ENCODE results near the gene CRYL1. TPM values are rescaled to one million over a fixed set of nuclear protein-coding genes. Genes with fewer than 3 reads are reported as not detected.

CRYL1 gene
- total RNA-seq, 1 experiment from 2014 or later: 52.5 TPM

DNA sequence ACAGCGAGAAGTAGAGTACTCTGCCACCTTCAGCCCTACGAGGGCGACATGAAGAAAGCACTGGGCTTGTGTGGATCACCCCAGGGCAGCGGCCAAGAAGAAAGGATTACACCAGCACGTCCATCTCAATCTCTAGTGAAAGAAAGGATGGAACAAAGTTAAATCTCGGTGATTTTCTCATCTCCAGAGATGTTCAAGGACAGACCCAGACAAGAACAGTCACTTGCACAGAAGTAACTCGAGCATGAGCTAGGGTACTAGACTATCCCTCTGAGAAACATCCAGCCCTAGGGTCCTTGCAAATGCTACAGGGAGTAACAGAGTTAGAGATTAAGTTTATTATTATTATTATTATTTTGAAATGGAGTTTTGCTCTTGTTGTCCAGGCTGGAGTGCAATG, 106.7 kb downstream of the CRYL1 start:
- in situ Hi-C loops (cut with HindIII; ENCODE audit: low pct_unique_long_range_greater_than_20kb, low sequenced_read_pairs): loop anchor here (25.0 kb wide), 1 partner anchor 232 kb away; the partner anchor contains the start of gene GJB2

DNA sequence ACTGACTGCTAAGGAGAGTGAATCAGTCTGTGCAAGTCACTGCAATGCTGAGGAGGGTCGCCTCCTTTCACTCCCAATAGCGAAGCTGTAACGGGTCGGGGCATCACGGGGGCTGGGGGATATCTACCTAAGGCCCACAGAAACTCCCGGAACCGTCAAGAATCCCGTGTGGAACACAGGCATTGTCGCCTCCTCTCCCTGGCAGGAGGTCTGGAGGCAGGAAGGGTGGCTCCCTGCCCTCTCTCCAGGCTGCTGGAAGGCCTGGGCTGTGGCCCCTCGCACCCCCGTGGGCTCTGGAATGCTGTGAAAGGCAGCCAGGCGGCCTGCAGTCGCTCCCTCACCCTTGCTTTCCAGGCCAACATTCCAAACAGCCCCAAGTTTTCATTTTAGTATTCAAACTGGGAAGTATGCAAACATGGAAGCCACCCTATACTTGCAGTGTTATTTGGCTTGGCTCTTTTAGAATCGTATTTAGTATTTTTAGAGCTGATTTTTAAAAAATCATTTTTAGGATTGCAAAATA, 109.4 kb downstream of the CRYL1 start:
- DNase-seq (ENCODE audit: low read depth, low spot score): no peak
- in situ Hi-C loops (cut with HindIII; ENCODE audit: low pct_unique_long_range_greater_than_20kb, low sequenced_read_pairs): loop anchor here (25.0 kb wide), 1 partner anchor 229 kb away; the partner anchor contains the start of gene GJB2

More for the DNA sequence above, 106.7 kb downstream of the CRYL1 start:
- no peak for DNase-seq (ENCODE audit: low read depth, low spot score)

DNA sequence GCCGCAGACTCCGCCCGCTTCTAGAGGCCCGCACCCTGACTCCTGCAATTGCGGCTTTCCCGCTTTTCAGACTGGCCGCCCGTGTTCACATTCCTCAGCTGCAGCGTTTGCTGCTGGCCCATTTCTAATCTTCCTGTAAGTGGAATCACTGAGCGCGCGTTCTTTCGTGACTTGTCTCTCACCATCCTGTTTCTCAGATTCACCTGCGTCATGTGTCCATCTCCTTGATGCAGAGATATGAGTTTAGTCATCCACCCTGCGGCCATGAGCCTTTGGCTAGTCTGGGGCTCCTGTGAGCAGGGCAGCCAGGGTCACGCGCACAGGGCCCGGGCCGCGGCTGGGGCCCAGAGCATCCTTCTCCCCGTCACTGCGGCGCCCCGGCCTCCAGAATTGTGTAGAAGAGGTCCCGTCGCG, 110.0 kb downstream of the CRYL1 start:
- in situ Hi-C loops (cut with HindIII; ENCODE audit: low pct_unique_long_range_greater_than_20kb, low sequenced_read_pairs): loop anchor here (25.0 kb wide), 1 partner anchor 228 kb away; the partner anchor contains the start of gene GJB2
- no peak for DNase-seq (ENCODE audit: low read depth, low spot score)

DNA sequence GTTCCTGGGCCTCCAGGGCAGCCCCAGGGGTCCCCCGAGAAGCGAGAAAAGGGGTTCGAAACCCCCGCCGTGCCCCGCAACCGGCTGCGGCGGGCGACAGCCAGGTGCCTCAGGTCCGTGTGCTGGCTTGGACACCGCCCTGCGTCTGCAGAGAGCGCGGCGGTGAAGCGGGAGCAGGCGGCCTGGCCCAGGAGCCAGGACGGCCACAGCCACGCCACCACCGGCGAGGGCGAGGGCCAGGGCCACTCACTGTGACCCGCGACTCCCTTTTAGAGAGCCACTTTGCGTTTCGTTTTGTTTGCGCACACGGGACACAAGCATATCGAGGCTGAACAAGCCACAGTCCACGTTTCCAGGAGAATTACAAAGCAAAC, 110.4 kb downstream of the CRYL1 start:
- no peak for DNase-seq (ENCODE audit: low read depth, low spot score)
- in situ Hi-C loops (cut with HindIII; ENCODE audit: low pct_unique_long_range_greater_than_20kb, low sequenced_read_pairs): loop anchor here (25.0 kb wide), 1 partner anchor 228 kb away; the partner anchor contains the start of gene GJB2

DNA sequence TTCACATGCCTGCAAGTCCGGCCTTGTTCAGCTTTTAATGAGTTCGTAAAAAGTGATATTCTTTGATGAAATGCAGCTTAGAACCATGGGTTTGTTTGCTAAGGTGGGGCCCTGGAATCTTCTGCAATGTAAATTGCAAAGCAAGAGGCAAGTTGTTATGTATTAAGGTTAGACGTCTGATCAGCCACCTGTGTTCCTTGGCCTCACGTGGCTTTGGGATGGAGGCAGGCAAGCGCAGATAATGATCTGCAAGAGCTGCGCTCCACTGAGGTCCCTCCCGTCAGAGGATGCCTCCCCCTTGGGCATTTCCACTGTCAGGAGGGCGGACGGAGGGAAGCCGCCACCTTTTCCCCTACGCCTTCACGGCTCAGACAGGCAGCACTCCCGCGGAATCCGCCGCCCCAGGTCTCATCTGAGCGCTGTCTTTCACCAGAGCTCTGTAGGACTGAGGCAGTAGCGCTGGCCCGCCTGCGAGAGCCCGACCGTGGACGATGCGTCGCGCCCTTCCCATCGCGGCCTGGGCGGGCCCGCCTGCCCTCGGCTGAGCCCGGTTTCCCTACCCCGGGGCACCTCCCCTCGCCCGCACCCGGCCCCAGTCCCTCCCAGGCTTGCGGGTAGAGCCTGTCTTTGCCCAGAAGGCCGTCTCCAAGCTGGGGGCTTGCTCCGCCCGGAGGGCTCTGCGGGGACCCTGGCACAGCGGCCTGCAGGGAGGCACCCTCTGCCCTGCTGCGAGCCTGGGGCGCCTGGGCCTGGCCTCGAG, 110.9 kb downstream of the CRYL1 start:
- in situ Hi-C loops (cut with HindIII; ENCODE audit: low pct_unique_long_range_greater_than_20kb, low sequenced_read_pairs): loop anchor here (25.0 kb wide), 1 partner anchor 227 kb away; the partner anchor contains the start of gene GJB2
- DNase-seq (ENCODE audit: low read depth, low spot score): no peak

DNA sequence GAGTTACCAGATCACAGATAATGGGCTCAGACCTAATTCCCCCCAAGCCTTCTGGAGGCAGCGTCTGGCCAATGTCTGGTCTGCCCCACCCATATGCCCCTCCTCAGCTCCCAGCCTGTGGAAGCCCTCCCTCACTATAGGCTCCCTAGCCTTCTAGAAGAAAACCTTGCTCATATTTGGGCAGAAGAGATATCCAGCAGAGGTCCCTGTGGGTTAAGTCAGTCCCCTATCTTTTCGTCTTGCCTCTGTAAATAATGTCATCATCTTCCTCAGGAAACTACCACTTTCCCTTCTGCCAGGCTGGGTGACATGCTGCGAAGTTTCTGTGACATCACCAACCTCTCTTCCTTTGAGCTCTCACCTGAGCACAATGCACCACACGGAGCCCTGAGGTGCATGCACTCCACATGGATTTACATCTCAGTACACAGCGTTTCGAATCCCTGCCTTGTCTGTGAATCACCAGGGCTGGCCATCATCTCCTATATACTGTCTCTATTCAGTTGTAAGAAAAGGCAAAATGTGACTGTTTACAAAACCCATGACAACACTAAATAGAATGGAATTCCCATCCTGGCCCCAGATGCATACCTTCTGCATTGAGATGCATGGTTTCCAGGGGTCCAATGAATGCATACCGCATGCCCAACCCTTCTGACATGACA, 112.8 kb downstream of the CRYL1 start:
- in situ Hi-C loops (cut with HindIII; ENCODE audit: low pct_unique_long_range_greater_than_20kb, low sequenced_read_pairs): loop anchor here (25.0 kb wide), 1 partner anchor 226 kb away; the partner anchor contains the start of gene GJB2
- no peak for DNase-seq (ENCODE audit: low read depth, low spot score)

DNA sequence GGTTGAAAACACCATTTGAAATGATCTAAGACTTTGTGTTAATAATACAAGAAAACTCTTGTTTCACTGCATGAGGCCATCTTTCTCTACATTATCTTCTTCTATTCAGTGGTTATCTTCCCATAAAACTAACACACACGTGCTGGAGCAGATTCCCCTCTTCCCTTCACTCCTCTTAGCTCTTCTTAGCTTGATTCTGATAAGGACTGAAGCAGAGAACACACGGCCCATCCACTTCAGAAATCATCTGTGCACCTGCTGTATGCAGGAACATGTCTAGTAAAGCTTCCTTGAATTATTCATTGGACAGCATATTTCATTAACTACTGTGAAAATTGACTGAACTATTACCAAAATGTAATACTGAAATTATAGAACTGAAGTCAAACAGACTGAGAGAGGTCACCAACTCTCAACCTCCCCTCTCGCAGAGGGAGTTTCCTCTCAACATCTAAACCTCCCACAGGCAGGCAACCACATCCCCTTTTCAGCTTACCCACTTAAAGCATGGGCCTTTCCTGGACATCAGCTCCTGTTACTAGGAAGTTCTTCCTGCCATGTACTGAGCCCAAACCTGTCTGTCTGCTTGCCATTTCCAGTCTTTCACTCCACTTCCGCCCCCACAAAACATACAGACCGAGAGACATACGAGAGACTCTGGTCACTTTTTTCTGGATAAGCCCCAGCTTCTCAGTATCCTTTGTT, 113.9 kb downstream of the CRYL1 start:
- no peak for DNase-seq (ENCODE audit: low read depth, low spot score)
- in situ Hi-C loops (cut with HindIII; ENCODE audit: low pct_unique_long_range_greater_than_20kb, low sequenced_read_pairs): loop anchor here (25.0 kb wide), 1 partner anchor 224 kb away; the partner anchor contains the start of gene GJB2

DNA sequence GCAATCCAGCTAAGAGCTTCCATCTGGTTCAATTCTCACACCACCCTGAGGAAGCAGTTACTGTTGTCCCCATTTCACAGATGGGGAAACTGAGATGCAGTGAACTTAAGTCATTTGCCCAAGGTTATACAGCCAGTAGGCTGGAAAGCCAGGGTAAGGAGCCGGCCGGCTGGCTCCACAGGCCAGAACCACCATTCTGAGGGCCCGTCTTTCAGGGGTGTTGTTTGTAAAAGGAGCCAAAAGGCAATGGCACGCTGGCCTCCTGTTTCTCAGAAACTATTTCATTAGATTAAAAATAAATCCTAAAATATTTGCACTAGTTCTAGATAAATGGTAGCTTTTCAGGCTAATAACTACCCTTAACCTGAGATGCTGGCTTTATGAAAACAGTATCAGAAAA, 114.9 kb downstream of the CRYL1 start:
- in situ Hi-C loops (cut with HindIII; ENCODE audit: low pct_unique_long_range_greater_than_20kb, low sequenced_read_pairs): loop anchor here (25.0 kb wide), 1 partner anchor 223 kb away; the partner anchor contains the start of gene GJB2
- no peak for DNase-seq (ENCODE audit: low read depth, low spot score)

DNA sequence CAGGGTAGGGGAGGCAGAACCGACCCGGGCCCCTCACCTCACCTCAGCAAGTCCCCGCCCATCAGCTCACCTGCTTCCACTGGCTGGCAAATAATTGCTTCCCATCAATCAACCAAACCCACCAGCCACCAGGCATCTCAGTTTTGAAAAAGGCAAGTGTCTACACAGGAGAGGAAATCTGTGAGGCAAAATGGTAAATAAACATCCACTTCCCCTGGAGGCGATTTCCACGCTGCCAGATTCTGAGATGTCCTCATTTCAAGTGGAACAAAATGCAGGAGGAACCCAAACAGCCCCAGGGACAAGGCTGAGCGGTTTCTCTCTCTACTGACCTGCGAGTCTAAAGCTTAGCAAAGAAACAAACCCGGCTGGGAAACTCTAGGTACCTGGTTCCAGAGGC, 117.5 kb downstream of the CRYL1 start:
- DNase-seq (ENCODE audit: low read depth, low spot score): no peak
- in situ Hi-C loops (cut with HindIII; ENCODE audit: low pct_unique_long_range_greater_than_20kb, low sequenced_read_pairs): loop anchor here (25.0 kb wide), 1 partner anchor 221 kb away; the partner anchor contains the start of gene GJB2

DNA sequence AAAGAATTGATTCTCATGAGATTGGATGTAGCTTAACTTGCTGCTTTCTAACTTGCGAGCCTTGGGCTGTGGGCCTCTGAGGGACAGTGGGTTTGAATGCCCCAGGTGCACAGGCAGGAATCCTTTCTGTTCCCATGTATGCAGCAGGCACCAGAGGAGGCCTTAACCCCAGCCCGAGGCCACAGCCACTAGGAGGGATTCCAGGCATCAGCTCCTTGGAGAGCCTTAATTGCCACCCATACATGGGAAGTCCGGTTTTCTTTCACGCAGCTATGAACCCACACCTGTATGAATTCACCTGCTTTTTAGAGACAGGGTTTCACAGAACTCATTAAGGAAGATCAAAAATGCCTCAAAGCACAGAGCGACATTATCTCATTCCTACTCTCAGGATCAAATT, 117.9 kb downstream of the CRYL1 start:
- in situ Hi-C loops (cut with HindIII; ENCODE audit: low pct_unique_long_range_greater_than_20kb, low sequenced_read_pairs): loop anchor here (25.0 kb wide), 1 partner anchor 220 kb away; the partner anchor contains the start of gene GJB2
- no peak for DNase-seq (ENCODE audit: low read depth, low spot score)

DNA sequence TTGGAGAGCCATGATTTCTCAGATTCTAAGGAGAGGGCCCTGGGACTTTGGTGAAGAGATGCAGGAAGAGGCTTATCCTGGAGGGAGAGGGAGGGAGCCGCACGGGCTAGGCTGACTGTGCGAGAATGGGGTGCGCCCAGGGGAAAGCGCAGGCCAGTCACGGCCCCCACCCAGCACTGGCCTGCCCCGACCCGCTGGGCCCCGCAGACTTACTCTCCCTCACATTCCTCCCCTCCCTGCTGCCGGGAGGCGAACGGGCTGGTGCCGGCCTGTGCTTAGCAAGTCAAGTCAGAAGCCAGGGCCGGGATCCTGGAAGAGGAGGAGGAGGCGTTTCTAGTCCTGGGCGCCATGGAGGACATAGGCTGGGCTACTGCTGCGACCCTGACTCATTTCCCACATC, 120.0 kb downstream of the CRYL1 start:
- in situ Hi-C loops (cut with HindIII; ENCODE audit: low pct_unique_long_range_greater_than_20kb, low sequenced_read_pairs): loop anchor here (25.0 kb wide), 1 partner anchor 218 kb away; the partner anchor contains the start of gene GJB2
- no peak for DNase-seq (ENCODE audit: low read depth, low spot score)

DNA sequence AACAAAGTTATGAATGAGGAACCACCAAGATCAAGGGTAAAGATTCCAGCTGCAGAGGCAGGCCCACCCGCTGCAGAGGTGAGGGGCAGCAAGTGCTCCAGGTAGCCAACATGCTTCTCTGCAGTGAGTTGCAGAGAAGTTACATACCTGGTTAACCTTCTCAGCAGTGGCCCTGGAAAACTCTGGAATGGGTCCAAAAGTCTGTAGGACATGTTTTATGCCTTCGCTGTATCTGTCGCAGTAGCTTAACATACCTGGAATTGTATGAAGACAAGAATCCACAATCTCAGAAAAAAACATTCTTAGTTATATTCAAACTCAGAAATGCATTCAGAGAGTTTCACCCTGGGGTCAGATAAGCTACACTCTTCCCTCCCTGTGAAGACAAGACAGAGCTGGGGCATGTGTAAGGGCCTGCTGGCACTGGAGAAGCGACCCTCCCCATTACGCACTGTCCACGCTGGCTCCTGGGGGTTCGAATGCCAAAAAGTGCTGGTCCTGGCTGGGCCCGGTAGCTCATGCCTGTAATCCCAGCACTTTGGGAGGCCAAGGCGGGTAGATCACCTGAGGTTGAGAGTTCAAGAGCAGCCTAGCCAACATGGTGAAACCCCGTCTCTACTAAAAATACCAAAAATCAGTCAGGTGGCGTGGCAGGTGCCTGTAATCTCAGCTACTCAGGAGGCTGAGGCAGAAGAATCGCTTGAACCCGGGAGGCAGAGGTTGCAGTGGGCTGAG, 121.0 kb downstream of the CRYL1 start:
- in situ Hi-C loops (cut with HindIII; ENCODE audit: low pct_unique_long_range_greater_than_20kb, low sequenced_read_pairs): loop anchor here (25.0 kb wide), 1 partner anchor 217 kb away; the partner anchor contains the start of gene GJB2
- no peak for DNase-seq (ENCODE audit: low read depth, low spot score)

DNA sequence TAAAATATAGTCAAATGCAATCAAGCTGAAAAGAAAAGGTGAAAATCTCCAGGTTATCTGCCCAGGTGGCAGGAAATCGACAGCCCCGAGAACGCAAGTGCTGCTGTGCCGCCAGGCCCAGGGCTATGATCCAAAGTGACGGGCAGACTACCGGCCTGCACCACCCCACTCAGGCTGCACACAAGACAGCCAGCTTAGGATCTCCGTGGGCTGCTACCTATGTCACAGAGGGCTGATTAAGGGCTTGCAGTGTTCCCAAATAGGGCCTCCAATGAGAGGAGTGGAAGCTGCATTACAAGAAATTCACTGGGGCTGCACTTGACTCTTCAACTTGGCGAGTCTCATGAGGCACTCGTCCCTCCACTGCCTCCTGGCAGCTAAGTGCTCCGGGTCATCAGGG, 121.8 kb downstream of the CRYL1 start:
- in situ Hi-C loops (cut with HindIII; ENCODE audit: low pct_unique_long_range_greater_than_20kb, low sequenced_read_pairs): loop anchor here (25.0 kb wide), 1 partner anchor 217 kb away; the partner anchor contains the start of gene GJB2

DNA sequence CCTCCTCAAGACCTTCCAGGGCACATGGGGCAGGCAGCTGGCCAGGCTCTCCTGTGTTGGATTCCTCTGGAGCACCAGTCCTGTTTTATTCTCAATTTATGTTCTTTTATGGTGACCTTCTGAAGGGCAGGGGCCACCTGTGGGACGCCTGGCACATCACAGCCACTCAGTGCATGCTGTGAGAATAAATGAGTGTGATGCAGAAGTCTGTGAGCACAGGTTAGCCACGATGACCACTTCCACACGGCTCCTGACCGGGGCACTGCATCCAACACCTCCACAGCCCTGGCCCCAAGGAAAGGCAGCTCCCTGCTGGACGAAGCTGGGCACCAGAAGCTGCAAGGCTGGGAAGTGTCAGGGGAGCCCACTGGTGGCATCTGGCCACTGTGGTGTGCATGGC, 122.8 kb downstream of the CRYL1 start:
- in situ Hi-C loops (cut with HindIII; ENCODE audit: low pct_unique_long_range_greater_than_20kb, low sequenced_read_pairs): loop anchor here (25.0 kb wide), 1 partner anchor 216 kb away; the partner anchor contains the start of gene GJB2
- no peak for DNase-seq (ENCODE audit: low read depth, low spot score)

More for the DNA sequence above, 121.8 kb downstream of the CRYL1 start:
- no peak for DNase-seq (ENCODE audit: low read depth, low spot score)

DNA sequence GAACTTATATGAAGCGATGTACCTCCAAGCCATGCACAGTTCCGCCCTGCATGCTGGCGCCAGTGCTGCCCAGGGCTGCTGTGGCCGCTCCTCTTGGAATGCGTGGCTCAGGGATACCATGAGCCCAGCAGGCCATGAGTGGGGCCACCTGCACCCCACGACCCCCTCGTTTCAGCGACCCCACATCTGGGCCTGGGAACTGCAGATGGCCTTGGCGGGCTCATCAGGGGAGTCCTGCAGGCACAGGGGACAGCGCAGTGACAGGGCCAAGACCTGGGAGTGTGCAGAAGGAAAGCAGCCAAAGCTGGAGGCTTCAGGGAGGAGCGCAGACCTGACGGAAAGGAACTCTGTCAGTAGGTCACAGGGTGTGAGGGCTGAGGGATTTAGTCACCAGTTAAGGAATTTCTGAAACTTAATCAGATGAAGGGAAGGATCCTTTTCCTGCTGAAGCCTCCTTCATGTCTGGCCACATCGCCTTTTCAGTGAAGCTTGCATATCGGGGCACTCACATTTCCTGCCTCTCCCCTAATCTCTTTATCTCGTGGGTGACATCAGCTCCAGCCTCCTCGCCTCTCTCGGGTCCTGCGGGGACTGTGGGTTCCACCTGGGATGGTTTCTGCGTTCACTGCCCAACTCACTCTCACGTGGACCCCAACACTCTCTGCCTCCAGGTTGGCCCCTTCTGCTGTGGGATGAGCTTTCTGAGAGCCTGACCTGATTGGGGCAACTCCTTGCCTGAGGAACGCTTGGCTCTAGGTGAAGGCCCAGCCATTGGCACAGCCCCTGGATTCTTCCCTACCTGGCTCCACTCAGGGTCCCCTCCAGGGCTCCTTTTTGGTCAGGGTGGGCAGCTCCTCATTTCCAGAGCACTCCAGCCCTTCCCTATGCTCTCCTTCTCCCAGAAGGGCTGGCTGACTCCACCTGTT, 123.5 kb downstream of the CRYL1 start:
- in situ Hi-C loops (cut with HindIII; ENCODE audit: low pct_unique_long_range_greater_than_20kb, low sequenced_read_pairs): loop anchor here (25.0 kb wide), 1 partner anchor 215 kb away; the partner anchor contains the start of gene GJB2
- no peak for DNase-seq (ENCODE audit: low read depth, low spot score)

DNA sequence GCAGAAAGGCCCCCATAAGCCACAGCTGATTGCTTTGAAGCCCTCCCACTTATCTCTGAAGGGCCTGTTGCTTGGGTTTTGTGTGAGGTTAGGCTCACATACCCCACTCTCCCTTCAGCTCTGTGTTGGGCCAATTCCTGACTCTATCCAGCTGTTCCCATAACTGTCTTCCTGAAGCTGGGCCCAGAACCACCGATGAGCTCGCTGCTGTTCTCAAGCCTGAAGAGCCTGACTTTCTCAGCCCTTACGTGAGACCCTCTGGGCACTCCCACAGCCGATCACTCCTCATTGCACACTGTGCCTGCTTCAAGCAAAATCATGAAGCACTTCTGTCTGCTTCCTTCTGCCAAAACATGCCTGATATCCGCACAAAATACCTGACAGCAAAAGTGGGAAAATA, 124.1 kb downstream of the CRYL1 start:
- no peak for DNase-seq (ENCODE audit: low read depth, low spot score)
- in situ Hi-C loops (cut with HindIII; ENCODE audit: low pct_unique_long_range_greater_than_20kb, low sequenced_read_pairs): loop anchor here (25.0 kb wide), 1 partner anchor 214 kb away; the partner anchor contains the start of gene GJB2

Measured in SK-MEL-5 (cell line).